Right atrium auricular region (tissue), 2 donors: Measurements from ENCODE around the gene NIF3L1. TPM values are rescaled to one million over a fixed set of nuclear protein-coding genes. Genes with fewer than 3 reads are reported as not detected.
A peak's percentile ranks its signal among the peaks of the same experiment; 100 is the strongest.

Experiments
- DNase-seq: peaks from one replicate; pipeline ENCODE4 v3.0.0-alpha.2; 2019; ENCODE audit warnings: low spot score
- H3K27ac ChIP-seq, 2 donors: fragments of 200-600 bp; sonication (generic); 1 replicate in 1 of 2; 2 replicates in 1 of 2; pipeline ENCODE4 v1.5.1; 2016 to 2019
- H3K27me3 ChIP-seq, 2 donors: fragments of 200-600 bp; sonication (generic); one replicate each; pipeline versions ENCODE4 v1.5.1 to v1.6.0; 2017 to 2019
- H3K36me3 ChIP-seq: fragments of 200-600 bp; sonication (generic); one replicate; pipeline ENCODE4 v1.5.1; 2016
- H3K4me1 ChIP-seq, 2 donors: fragments of 200-600 bp; sonication (generic); one replicate each; pipeline versions ENCODE4 v1.5.1 to v1.6.0; 2017 to 2019
- H3K4me3 ChIP-seq, 2 donors: fragments of 200-600 bp; sonication (generic); 1 replicate in 1 of 2; 2 replicates in 1 of 2; pipeline ENCODE4 v1.5.1; 2017 to 2019; ENCODE audit warnings: mild to moderate bottlenecking in 1 of 2, moderate library complexity in 1 of 2
- H3K9me3 ChIP-seq, 2 donors: fragments of 200-600 bp; sonication (generic); one replicate each; pipeline ENCODE4 v1.5.1; 2019
- total RNA-seq, 2 donors: library from RNA; depleted of rRNA; stranded (reverse); fragments of >200 nt; gene quantifications; one replicate each; pipeline ENCODE4 v1.1.0, GENCODE V29; 2016
- TF ChIP-seq, protein P1 (sequence below), 2 donors: fragments of 200-600 bp; sonication (generic); IDR thresholded peaks; one replicate each; pipeline ENCODE4 v1.5.1; 2019; ENCODE audit warnings: antibody characterized with exemption in 2 of 2

Gene NIF3L1, protein sequence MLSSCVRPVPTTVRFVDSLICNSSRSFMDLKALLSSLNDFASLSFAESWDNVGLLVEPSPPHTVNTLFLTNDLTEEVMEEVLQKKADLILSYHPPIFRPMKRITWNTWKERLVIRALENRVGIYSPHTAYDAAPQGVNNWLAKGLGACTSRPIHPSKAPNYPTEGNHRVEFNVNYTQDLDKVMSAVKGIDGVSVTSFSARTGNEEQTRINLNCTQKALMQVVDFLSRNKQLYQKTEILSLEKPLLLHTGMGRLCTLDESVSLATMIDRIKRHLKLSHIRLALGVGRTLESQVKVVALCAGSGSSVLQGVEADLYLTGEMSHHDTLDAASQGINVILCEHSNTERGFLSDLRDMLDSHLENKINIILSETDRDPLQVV
- 10 to 100 TPM; 16.1 to 16.6 TPM for total RNA-seq

DNA sequence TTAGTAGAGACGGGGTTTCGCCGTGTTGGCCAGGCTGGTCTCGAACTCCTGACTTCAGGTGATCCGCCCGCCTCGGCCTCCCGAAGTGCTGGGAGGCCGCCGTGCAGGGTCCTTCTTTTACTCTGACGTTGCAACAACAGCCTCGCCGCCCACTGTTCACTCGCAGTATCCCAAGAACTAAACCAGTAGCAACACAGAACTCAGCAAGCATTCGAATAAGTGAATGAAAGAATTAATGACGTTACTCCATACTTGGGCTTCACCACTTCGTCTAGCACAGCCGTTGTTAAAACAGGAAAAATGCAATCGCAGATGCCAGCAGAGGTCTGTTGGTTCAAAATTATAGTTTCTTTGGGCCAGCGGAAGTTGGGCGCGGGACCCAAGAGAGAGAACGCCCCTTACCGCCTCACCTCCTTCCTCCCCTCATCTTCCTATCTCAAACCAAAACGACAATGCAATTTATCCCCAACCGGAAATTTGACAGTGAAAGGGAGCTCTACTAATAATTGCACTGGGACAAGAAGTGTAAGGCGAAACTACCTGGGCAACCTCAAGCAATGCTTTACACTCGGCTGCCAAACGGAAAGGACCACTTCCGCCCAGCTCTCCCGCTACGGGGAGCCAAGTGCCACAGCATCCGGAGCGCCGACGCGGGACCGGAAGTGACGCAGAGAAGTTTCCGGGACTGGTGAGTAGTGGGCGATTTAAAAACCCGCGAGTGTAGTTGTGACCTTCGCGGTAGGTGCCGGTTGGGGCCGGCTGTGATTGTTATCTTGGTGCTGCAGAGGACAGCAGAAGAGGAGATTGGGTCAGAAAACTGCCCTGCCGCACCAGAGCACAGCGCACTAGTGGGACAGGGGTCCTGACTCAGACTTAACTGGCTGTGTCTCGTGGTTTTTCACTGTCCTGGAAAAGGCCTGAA, at the start of gene NIF3L1, which contains the start of gene PPIL3:
NIF3L1 (plus strand) TSS at position 668 of the 922 bp plus-strand sequence. CDS start 2,573 bp downstream, outside the sequence.
PPIL3 (minus strand) TSS at position 374 of the 922 bp plus-strand sequence. CDS start 1,462 bp downstream, outside the sequence.
- Histone ChIP-seq H3K36me3 (peaks cover 19% of the 10 kb centered on the region), H3K27ac (peak within 1 kb of the TSS; percentile 87 to 92), H3K4me3 (peak within 1 kb of the TSS; percentile 57 to 73), H3K4me1 (peaks cover 0 to 19% of the 10 kb centered on the region in 2 donors), H3K9me3 (no peaks in the 10 kb centered on the region), H3K27me3 (no peaks in the 10 kb centered on the region)
- TF ChIP-seq, protein P1, sequence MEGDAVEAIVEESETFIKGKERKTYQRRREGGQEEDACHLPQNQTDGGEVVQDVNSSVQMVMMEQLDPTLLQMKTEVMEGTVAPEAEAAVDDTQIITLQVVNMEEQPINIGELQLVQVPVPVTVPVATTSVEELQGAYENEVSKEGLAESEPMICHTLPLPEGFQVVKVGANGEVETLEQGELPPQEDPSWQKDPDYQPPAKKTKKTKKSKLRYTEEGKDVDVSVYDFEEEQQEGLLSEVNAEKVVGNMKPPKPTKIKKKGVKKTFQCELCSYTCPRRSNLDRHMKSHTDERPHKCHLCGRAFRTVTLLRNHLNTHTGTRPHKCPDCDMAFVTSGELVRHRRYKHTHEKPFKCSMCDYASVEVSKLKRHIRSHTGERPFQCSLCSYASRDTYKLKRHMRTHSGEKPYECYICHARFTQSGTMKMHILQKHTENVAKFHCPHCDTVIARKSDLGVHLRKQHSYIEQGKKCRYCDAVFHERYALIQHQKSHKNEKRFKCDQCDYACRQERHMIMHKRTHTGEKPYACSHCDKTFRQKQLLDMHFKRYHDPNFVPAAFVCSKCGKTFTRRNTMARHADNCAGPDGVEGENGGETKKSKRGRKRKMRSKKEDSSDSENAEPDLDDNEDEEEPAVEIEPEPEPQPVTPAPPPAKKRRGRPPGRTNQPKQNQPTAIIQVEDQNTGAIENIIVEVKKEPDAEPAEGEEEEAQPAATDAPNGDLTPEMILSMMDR (IDR thresholded peaks at IDR 0.05): peak in 1 of 2 donors; percentile 13
- DNase-seq: peak; percentile 96

DNA sequence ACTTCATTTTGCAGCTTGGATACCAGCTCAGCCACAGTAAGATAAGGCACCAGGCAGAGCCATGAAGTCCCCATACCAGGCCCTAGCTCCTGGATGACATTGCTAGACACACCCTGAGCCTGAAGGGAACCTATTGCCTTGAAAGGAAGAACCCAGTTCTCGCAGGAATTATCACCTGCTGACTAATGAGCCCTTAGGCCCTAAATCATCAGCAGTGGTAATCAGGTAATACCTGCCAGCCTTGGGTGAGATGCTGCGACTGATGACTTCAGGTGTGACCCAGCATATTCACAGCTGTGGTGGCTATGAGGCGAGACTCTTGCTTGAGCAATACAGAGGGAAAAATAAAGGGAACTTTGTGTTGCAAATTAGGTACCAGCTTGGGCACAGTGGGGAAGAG, 49.7 kb upstream of the NIF3L1 start:
- TF ChIP-seq, protein P1 (IDR thresholded peaks at IDR 0.05): no peak
- Histone ChIP-seq H3K4me1 (no peaks in the 10 kb centered on the region), H3K4me3 (no peak overlapping the region), H3K27ac (no peak overlapping the region), H3K27me3 (no peaks in the 10 kb centered on the region), H3K9me3 (peaks cover 0 to 25% of the 10 kb centered on the region in 2 donors), H3K36me3 (no peaks in the 10 kb centered on the region)
- DNase-seq: no peak

DNA sequence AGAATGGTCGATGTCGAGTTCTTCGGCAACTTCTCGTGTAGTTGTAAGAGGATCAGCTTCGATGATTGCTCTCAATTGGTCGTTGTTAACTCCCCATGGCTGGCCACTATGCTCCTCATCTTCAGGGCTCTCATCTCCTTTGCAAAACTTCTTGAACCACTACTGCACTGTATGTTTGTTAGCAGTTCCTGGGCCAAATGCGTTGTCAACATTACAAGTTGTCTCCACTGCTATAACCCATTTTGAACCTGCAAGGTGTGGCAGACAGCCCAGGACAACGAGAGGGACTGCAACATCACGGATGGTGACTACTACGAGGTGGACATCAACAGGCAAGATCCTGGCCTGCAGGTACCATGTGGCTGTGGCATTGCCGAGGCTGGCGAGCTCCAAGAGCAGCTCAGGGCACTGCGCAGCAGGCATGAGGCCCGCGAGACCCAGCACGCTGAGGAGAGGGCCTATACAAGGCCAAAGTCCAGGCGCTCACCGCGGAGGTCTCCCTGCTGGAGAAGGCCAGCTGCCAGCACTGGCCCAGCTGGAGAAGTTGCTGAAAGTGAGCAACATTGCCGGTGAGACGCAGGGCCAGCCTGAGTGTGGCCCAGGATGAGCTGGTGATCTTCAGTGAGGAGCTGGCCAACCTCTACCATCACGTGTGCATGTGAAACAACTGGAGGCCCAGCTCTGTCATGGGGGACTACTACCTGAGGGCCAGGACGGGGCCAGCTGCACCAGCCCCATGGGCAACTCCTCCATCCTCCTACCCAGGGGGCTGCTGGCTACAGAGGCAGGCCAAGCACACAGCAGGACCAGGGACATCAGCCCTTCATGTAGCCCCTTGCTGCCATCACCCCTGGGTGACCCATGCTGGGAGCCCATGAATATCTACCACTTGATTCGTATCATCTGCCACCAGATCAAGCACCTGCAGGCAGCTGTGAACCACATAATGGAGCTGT, 44.9 kb upstream of the NIF3L1 start:
- H3K27me3 ChIP-seq: no peaks in the 10 kb centered on the region
- H3K27ac ChIP-seq: no peak overlapping the region
- no peak overlapping the region for H3K4me3 ChIP-seq
- H3K4me1 ChIP-seq: no peaks in the 10 kb centered on the region
- no peaks in the 10 kb centered on the region for H3K9me3 ChIP-seq
- TF ChIP-seq, protein P1 (IDR thresholded peaks at IDR 0.05): no peak
- H3K36me3 ChIP-seq: no peaks in the 10 kb centered on the region
- DNase-seq: no peak

DNA sequence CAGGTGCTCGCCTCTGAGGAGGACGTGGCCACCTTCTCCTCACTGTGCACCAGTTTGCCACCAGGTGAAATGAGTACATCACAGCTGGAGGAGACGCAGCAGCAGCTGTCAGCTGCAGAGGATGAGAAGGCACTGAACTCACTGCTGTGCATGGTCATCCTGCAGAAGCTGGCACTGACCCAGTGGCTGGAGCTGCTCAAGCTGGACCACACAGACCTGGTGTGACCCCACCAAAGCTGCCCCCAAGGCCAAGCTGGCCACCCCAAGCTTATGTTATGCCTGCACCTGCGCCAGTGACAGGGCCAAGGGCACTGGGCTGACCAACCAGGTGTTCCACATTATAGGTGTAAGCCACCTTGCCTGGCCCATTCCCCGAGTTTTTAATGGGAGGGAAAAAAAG, 44.0 kb upstream of the NIF3L1 start:
- TF ChIP-seq, protein P1 (IDR thresholded peaks at IDR 0.05): no peak
- H3K36me3 ChIP-seq: no peaks in the 10 kb centered on the region
- DNase-seq: no peak
- H3K9me3 ChIP-seq: no peaks in the 10 kb centered on the region
- H3K4me1 ChIP-seq: no peaks in the 10 kb centered on the region
- H3K27me3 ChIP-seq: no peaks in the 10 kb centered on the region
- H3K4me3 ChIP-seq: no peak overlapping the region
- no peak overlapping the region for H3K27ac ChIP-seq
